GM19193 (cell line): ENCODE measurements around the gene GANC.

Experiments used
- POLR2A ChIP-seq: IDR thresholded peaks from 4 replicates; pipeline ENCODE4 v1.6.1; 2011; ENCODE audit not compliant: insufficient read depth, insufficient read length; ENCODE audit errors: extremely low read depth

GANC gene

GRCh38 chr15:42384597-42384996 lies 111.6 kb downstream of the GANC start:
- no peak for TF ChIP-seq POLR2A

GRCh38 chr15:42385206-42385979 lies 112.4 kb downstream of the GANC start:
- TF ChIP-seq POLR2A, result no peak

GRCh38 chr15:42385980-42386700 lies 113.1 kb downstream of the GANC start:
- TF ChIP-seq POLR2A, result no peak

- no peak for TF ChIP-seq POLR2A
Observed at GRCh38 chr15:42387603-42388002, 114.6 kb downstream of the GANC start.

- no peak for TF ChIP-seq POLR2A
Observed at GRCh38 chr15:42392309-42393024, 119.5 kb downstream of the GANC start.

GRCh38 chr15:42394106-42394505 lies 121.1 kb downstream of the GANC start:
- no peak for TF ChIP-seq POLR2A

- no peak for TF ChIP-seq POLR2A
Observed at GRCh38 chr15:42395838-42396237, 122.8 kb downstream of the GANC start.

- TF ChIP-seq POLR2A, result peak; percentile 65
Observed at GRCh38 chr15:42401544-42402454, 128.8 kb downstream of the GANC start.

- no peak for TF ChIP-seq POLR2A
Observed at GRCh38 chr15:42402455-42403205, 129.6 kb downstream of the GANC start.

GRCh38 chr15:42403389-42403788 lies 130.4 kb downstream of the GANC start:
- no peak for TF ChIP-seq POLR2A

- TF ChIP-seq POLR2A, result no peak
Observed at GRCh38 chr15:42404461-42405235, 131.6 kb downstream of the GANC start.

- no peak for TF ChIP-seq POLR2A
Observed at GRCh38 chr15:42405863-42406482, 133.0 kb downstream of the GANC start.
